ENCODE results near the gene ATP2B2. TPM values are rescaled to one million over a fixed set of nuclear protein-coding genes. Genes with fewer than 3 reads are reported as not detected.

ATP2B2 gene
- total and polyA plus RNA-seq, 2 of the 8 experiments (the other 6 are each of a cell fraction or from before 2014, with no cell fraction given): 0.14 to 1.2 TPM

- no peak overlapping the region for H3K4ac ChIP-seq (replicated peaks; ENCODE audit: insufficient read length, low read depth, low read length)
- no peak for DNase-seq (ENCODE audit: low read depth in 1 of 2, low spot score in 2 of 2)
- no peaks in the 10 kb centered on the region for H3K79me2 ChIP-seq (ENCODE audit: control insufficient read depth in 1 of 2, insufficient read depth in 2 of 2, low read length in 2 of 2)
- no peak overlapping the region for H3K56ac ChIP-seq (replicated peaks; ENCODE audit: insufficient read length, low read depth, low read length)
- 87% methylated on average over 12 of the region's 12 CpGs; no CpG with 5 or more reads in 1 of the 2 experiments for WGBS, 2 experiments (ENCODE audit: extremely low coverage in 1 of 2, insufficient coverage in 1 of 2, insufficient read length in 1 of 2, insufficient replicate concordance in 2 of 2, low coverage in 1 of 2, low lambda C conversion rate in 2 of 2, missing lambda C conversion rate in 1 of 2)
- H4K8ac ChIP-seq (ENCODE audit: extremely low read depth, insufficient read depth, low read length): no peak overlapping the region
- no peaks in the 10 kb centered on the region for H3K27me3 ChIP-seq (replicated peaks in 1 of 4; ENCODE audit: control insufficient read depth in 3 of 4, extremely low read depth in 1 of 4, insufficient read depth in 3 of 4, low read length in 3 of 4)
- POLR2A ChIA-PET (ENCODE audit: partially characterized antibody): interaction anchor here (1.9 kb wide), 1 partner anchor 21 kb away, joined by 5 read pairs; no protein-coding TSS in a partner anchor
- H3K14ac ChIP-seq (ENCODE audit: insufficient read length): no peak overlapping the region
- no peak overlapping the region for H3K27ac ChIP-seq (ENCODE audit: low read depth, low read length)
- H2BK120ac ChIP-seq (replicated peaks; ENCODE audit: low read depth, low read length): no peak overlapping the region
- H3K4me1 ChIP-seq (replicated peaks in 1 of 4; ENCODE audit: control insufficient read depth in 3 of 4, insufficient read depth in 4 of 4, low read length in 3 of 4): no peaks in the 10 kb centered on the region; a peak in 2 of 7 replicates
- H2BK15ac ChIP-seq (ENCODE audit: low read length): no peak overlapping the region
- H3K9ac ChIP-seq (replicated peaks in 1 of 4; ENCODE audit: extremely low read depth in 1 of 4, low read depth in 3 of 4, low read length in 3 of 4): no peak overlapping the region
- no peaks in the 10 kb centered on the region for H3K23me2 ChIP-seq (ENCODE audit: low read depth, low read length)
- H3K4me2 ChIP-seq (ENCODE audit: insufficient read depth in 1 of 2, low read depth in 2 of 2, low read length in 2 of 2): no peak overlapping the region
- no peak overlapping the region for H2BK12ac ChIP-seq (ENCODE audit: low read depth, low read length)
- no peak overlapping the region for H3K4me3 ChIP-seq (ENCODE audit: extremely low read depth in 1 of 4, insufficient read depth in 2 of 4, low read depth in 3 of 4, low read length in 4 of 4)
- H3K9me3 ChIP-seq (ENCODE audit: insufficient read depth in 2 of 2, low read depth in 1 of 2, low read length in 1 of 2): no peaks in the 10 kb centered on the region
- no peak overlapping the region for H3K23ac ChIP-seq (ENCODE audit: insufficient read length)
- H4K91ac ChIP-seq (replicated peaks; ENCODE audit: insufficient read length, low read length): no peak overlapping the region
- H2BK20ac ChIP-seq (ENCODE audit: low read length): no peak overlapping the region
- TF ChIP-seq CTBP2 (IDR thresholded peaks at IDR 0.05; ENCODE audit: borderline replicate concordance, insufficient read depth, insufficient read length, low read length) (no peak), KDM5A (IDR thresholded peaks at IDR 0.05; ENCODE audit: low read length) (no peak), NANOG (IDR thresholded peaks at IDR 0.05; ENCODE audit: insufficient read depth, low read depth, low read length, poor library complexity, severe bottlenecking) (no peak), SP1 (IDR thresholded peaks at IDR 0.05; ENCODE audit: low read depth, low read length) (no peak), ATF2 (IDR thresholded peaks at IDR 0.05; ENCODE audit: low read length) (no peak), HDAC2 (IDR thresholded peaks at IDR 0.05; ENCODE audit: borderline replicate concordance in 1 of 2, low read depth in 2 of 2, low read length in 2 of 2) (no peak), SP2 (IDR thresholded peaks at IDR 0.05; ENCODE audit: low read length) (no peak), KDM1A (IDR thresholded peaks at IDR 0.05; ENCODE audit: borderline replicate concordance, low read length) (no peak)
- H4K20me1 ChIP-seq (replicated peaks in 1 of 2; ENCODE audit: control insufficient read depth in 1 of 2, insufficient read depth in 2 of 2, low read length in 2 of 2): peaks cover 0 to 2% of the 10 kb centered on the region in 2 experiments
- H4K5ac ChIP-seq (ENCODE audit: insufficient read length, low read depth, low read length): no peak overlapping the region
- no peak for FAIRE-seq
- CTCF ChIA-PET (ENCODE audit: partially characterized antibody): interaction anchor here (0.7 to 2.0 kb wide), 3 partner anchors 51 to 445 kb away, joined by 3 to 5 read pairs (median 3); no protein-coding TSS in a partner anchor
- no peaks in the 10 kb centered on the region; the same call in 1 of the 2 replicates for H3K79me1 ChIP-seq (ENCODE audit: low read depth, low read length)
- no peak overlapping the region for H3K18ac ChIP-seq (ENCODE audit: extremely low read depth, low read length)
- H3K36me3 ChIP-seq (ENCODE audit: control insufficient read depth in 2 of 4, insufficient read depth in 4 of 4, low read length in 3 of 4): peaks cover 0 to 4% (median 0%) of the 10 kb centered on the region in 4 experiments; a peak in 1 of 8 replicates
- no peak overlapping the region for H2AFZ ChIP-seq (ENCODE audit: low read length)
- H2AK5ac ChIP-seq (ENCODE audit: low read depth, low read length): no peak overlapping the region
- no peak overlapping the region for H2BK5ac ChIP-seq (ENCODE audit: low read depth, low read length)
These were observed 211.3 kb downstream of the ATP2B2 start for GRCh38 chr3:10294030-10294586.

Data from H1 (cell line).